SU-DHL-6 (cell line): Measurements from ENCODE around the gene DIP2C.

Source experiments
- H2AFZ ChIP-seq: fragments of 200-600 bp; sonication (generic); 2 replicates; pipeline ENCODE4 v1.6.1; 2014; ENCODE audit warnings: low read depth, mild to moderate bottlenecking, moderate library complexity, mixed read lengths, antibody characterized with exemption, low read length; ENCODE audit not compliant: severe bottlenecking
- H3F3A ChIP-seq: fragments of 200-600 bp; shearing (Covaris generic); 2 replicates; pipeline ENCODE4 v1.6.0; 2016; ENCODE audit warnings: antibody characterized with exemption, mild to moderate bottlenecking; ENCODE audit not compliant: insufficient read depth
- H3K27ac ChIP-seq: fragments of 200-600 bp; sonication (generic); 2 replicates; pipeline ENCODE4 v1.5.1; 2016; ENCODE audit warnings: low read depth, mild to moderate bottlenecking, low read length, moderate library complexity, mixed read lengths
- H3K27me3 ChIP-seq: fragments of 200-600 bp; sonication (generic), shearing (Covaris generic); 2 replicates; pipeline ENCODE4 v1.6.0; 2014; ENCODE audit warnings: mild to moderate bottlenecking, low read length
- H3K36me3 ChIP-seq: fragments of 200-600 bp; sonication (generic); 2 replicates; pipeline ENCODE4 v1.6.1; 2014; ENCODE audit warnings: mild to moderate bottlenecking, low read length, mixed read lengths
- H3K4me2 ChIP-seq: fragments of 300-600, 200-600 bp; shearing (Covaris generic), sonication (generic); 2 replicates; pipeline ENCODE4 v1.6.0; 2014; ENCODE audit warnings: low read length, low read depth, mild to moderate bottlenecking; ENCODE audit not compliant: poor library complexity, severe bottlenecking
- H3K4me3 ChIP-seq: fragments of 200-600 bp; sonication (generic); 2 replicates; pipeline ENCODE4 v1.5.1; 2014; ENCODE audit warnings: antibody characterized with exemption, low read length, mild to moderate bottlenecking, mixed read lengths; ENCODE audit not compliant: insufficient read depth, poor library complexity, severe bottlenecking
- H3K79me2 ChIP-seq: fragments of 200-600 bp; sonication (generic); 2 replicates; pipeline ENCODE4 v1.6.1; 2014; ENCODE audit warnings: mild to moderate bottlenecking, low read length, moderate library complexity; ENCODE audit not compliant: insufficient read depth
- H3K9ac ChIP-seq: fragments of 200-600 bp; sonication (generic); 2 replicates; pipeline ENCODE4 v1.7.0; 2014; ENCODE audit warnings: mild to moderate bottlenecking, low read length
- H3K9me2 ChIP-seq: fragments of 200-600 bp; sonication (generic); replicated peaks from 2 replicates; pipeline ENCODE4 v1.6.1; 2014; ENCODE audit warnings: low read length; ENCODE audit not compliant: insufficient read depth
- H3K9me3 ChIP-seq: fragments of 200-600 bp; sonication (generic); 2 replicates; pipeline ENCODE4 v1.6.1; 2014; ENCODE audit warnings: low read length, mixed read lengths; ENCODE audit not compliant: insufficient read depth
- H4K20me1 ChIP-seq: fragments of 200-600 bp; sonication (generic); 2 replicates; pipeline ENCODE4 v1.6.1; 2014; ENCODE audit warnings: low read depth, mild to moderate bottlenecking, antibody characterized with exemption, low read length, moderate library complexity, mixed read lengths
- EZH2phosphoT487 ChIP-seq: fragments of 200-600 bp; sonication (generic), shearing (Covaris generic); conservative IDR thresholded peaks from 2 replicates; pipeline ENCODE4 v1.6.1; 2018; ENCODE audit warnings: mild to moderate bottlenecking, antibody characterized with exemption, low read length, moderate library complexity, mixed read lengths
- TF ChIP-seq, protein P1 (sequence below): fragments of 200-600 bp; sonication (generic); IDR thresholded peaks from one replicate; pipeline ENCODE4 v1.5.1; 2017; ENCODE audit warnings: antibody characterized with exemption, mild to moderate bottlenecking, low read length, moderate library complexity; ENCODE audit not compliant: insufficient read depth, poor library complexity, severe bottlenecking

The DIP2C gene

DNA sequence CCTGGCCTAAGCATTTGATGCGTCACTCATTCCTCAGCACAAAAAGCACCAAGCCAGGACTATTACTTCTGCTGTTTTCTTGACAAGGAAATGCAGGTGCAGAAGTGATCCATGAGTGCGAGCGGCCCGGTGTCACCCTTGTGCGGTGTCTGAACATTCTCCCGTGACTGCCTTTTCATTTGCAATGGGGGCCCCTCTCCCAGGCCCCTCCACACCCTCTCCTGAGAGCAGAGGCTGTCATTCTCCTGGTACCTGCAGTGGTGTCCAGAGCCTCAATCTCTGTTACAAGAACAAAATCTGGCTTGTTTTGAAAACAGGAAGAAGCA is 213.1 kb downstream of the DIP2C start:
- H3K4me3 ChIP-seq: no peak overlapping the region
- H3K9me2 ChIP-seq: no peaks in the 10 kb centered on the region
- no peaks in the 10 kb centered on the region for H3K79me2 ChIP-seq
- no peak overlapping the region for H2AFZ ChIP-seq
- no peaks in the 10 kb centered on the region for H3K9me3 ChIP-seq
- no peak overlapping the region for H3K4me2 ChIP-seq
- H3K27me3 ChIP-seq: no peaks in the 10 kb centered on the region
- no peaks in the 10 kb centered on the region for H3K36me3 ChIP-seq
- no peak overlapping the region for H3K9ac ChIP-seq
- no peak for TF ChIP-seq EZH2phosphoT487
- TF ChIP-seq, protein P1, sequence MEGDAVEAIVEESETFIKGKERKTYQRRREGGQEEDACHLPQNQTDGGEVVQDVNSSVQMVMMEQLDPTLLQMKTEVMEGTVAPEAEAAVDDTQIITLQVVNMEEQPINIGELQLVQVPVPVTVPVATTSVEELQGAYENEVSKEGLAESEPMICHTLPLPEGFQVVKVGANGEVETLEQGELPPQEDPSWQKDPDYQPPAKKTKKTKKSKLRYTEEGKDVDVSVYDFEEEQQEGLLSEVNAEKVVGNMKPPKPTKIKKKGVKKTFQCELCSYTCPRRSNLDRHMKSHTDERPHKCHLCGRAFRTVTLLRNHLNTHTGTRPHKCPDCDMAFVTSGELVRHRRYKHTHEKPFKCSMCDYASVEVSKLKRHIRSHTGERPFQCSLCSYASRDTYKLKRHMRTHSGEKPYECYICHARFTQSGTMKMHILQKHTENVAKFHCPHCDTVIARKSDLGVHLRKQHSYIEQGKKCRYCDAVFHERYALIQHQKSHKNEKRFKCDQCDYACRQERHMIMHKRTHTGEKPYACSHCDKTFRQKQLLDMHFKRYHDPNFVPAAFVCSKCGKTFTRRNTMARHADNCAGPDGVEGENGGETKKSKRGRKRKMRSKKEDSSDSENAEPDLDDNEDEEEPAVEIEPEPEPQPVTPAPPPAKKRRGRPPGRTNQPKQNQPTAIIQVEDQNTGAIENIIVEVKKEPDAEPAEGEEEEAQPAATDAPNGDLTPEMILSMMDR: no peak
- no peaks in the 10 kb centered on the region for H3F3A ChIP-seq
- no peaks in the 10 kb centered on the region for H4K20me1 ChIP-seq
- H3K27ac ChIP-seq: no peak overlapping the region

DNA sequence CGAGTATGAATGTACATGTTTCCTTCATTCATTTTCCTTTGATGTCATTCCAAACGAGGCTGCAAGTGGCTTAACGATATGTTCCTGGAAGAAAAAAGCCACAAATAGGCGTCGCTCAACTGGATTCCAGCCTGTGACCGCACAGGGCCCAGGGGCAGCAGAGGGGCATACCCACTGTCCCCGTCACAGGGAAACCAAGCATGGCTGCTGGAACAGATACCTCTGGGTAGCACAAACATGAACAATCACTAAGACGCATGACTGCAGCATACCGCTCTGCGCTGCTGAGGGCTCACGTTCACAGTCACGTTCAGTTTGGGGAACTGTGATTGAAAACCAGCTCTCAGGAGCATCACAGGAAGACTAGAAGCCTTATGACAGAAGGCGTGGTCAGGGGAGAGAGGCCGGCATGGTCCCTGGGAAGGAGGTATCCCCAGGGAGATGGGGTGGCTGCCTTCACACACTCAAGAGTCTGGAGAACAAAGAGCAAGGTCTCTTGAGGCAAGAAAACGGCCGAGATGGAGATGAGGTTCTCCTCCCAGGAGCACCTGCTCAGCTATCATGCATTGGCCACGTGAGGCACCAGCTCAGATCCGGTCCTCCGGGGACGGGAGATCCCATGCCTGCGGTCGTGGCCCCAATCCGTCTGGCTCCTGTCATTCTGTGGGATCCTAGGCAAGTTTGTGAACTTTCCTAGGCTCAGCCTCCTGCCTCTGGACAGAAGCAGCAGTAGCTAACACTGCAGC is 213.6 kb downstream of the DIP2C start:
- Histone ChIP-seq H3K27ac (no peak overlapping the region), H3K4me3 (no peak overlapping the region), H4K20me1 (no peaks in the 10 kb centered on the region), H3K4me2 (no peak overlapping the region), H3K9me2 (no peaks in the 10 kb centered on the region), H2AFZ (no peak overlapping the region), H3K36me3 (no peaks in the 10 kb centered on the region), H3K9me3 (no peaks in the 10 kb centered on the region), H3K9ac (no peak overlapping the region), H3K79me2 (no peaks in the 10 kb centered on the region), H3F3A (no peaks in the 10 kb centered on the region), H3K27me3 (no peaks in the 10 kb centered on the region)
- TF ChIP-seq, protein P1: no peak
- no peak for TF ChIP-seq EZH2phosphoT487

DNA sequence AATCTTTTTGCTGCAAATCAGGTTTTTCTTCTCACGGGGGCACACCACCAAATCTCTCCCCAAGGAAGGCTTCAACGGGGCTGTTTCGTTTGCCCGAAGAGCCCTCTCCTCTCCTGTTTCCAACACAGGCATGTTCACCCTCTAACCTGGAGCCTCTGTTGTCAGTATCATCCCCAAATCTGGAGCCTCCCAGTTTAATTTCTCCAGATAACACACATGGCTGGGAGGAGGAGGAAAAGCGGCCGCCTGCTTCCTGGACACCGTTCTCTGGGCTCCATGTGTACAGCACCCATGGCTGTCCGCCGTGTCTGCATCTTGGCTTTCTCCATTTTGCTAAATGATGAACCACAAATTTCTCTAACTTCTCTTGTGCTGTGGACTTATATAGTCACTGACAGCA is 214.5 kb downstream of the DIP2C start:
- Histone ChIP-seq H3K79me2 (no peaks in the 10 kb centered on the region), H3K9me3 (no peaks in the 10 kb centered on the region), H3K36me3 (no peaks in the 10 kb centered on the region), H4K20me1 (no peaks in the 10 kb centered on the region), H2AFZ (no peak overlapping the region), H3K27me3 (no peaks in the 10 kb centered on the region), H3F3A (no peaks in the 10 kb centered on the region), H3K4me2 (no peak overlapping the region), H3K9me2 (no peaks in the 10 kb centered on the region), H3K9ac (no peak overlapping the region), H3K27ac (no peak overlapping the region), H3K4me3 (no peak overlapping the region)
- no peak for TF ChIP-seq EZH2phosphoT487
- TF ChIP-seq, protein P1: no peak

DNA sequence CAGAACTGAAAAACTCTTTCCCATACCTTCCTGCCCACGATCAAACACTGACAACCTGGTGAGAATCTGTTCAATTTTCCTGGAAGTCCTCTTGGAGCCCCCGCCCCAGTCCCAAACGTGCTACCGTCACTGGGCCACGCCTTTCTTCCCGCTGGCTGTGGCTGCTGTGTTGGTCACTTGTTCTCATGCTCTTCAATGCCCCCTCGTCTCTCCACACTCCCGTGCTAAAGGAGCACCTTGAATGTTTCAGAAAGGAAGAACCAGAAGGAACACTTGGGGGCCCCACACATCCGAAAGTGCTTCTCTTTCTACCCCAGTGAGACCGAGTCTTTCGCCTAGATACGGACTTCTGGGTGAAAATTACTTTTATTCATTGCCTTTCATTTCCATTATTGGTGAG is 215.1 kb downstream of the DIP2C start:
- Histone ChIP-seq H3K27ac (no peak overlapping the region), H3K9ac (no peak overlapping the region), H3K79me2 (no peaks in the 10 kb centered on the region), H3K9me2 (no peaks in the 10 kb centered on the region), H3F3A (no peaks in the 10 kb centered on the region), H3K4me3 (no peak overlapping the region), H4K20me1 (no peaks in the 10 kb centered on the region), H3K9me3 (no peaks in the 10 kb centered on the region), H3K36me3 (no peaks in the 10 kb centered on the region), H3K4me2 (no peak overlapping the region), H3K27me3 (no peaks in the 10 kb centered on the region), H2AFZ (no peak overlapping the region)
- TF ChIP-seq EZH2phosphoT487: no peak
- TF ChIP-seq, protein P1: no peak
